ENCODE measurements around the gene MBD6. TPM values are rescaled to one million over a fixed set of nuclear protein-coding genes. Genes with fewer than 3 reads are reported as not detected.

MBD6 gene
- total and polyA plus RNA-seq, 2 of the 13 experiments (the other 11 are each of a cell fraction or from before 2014, with no cell fraction given), result 4.1 to 5.9 TPM

DNA sequence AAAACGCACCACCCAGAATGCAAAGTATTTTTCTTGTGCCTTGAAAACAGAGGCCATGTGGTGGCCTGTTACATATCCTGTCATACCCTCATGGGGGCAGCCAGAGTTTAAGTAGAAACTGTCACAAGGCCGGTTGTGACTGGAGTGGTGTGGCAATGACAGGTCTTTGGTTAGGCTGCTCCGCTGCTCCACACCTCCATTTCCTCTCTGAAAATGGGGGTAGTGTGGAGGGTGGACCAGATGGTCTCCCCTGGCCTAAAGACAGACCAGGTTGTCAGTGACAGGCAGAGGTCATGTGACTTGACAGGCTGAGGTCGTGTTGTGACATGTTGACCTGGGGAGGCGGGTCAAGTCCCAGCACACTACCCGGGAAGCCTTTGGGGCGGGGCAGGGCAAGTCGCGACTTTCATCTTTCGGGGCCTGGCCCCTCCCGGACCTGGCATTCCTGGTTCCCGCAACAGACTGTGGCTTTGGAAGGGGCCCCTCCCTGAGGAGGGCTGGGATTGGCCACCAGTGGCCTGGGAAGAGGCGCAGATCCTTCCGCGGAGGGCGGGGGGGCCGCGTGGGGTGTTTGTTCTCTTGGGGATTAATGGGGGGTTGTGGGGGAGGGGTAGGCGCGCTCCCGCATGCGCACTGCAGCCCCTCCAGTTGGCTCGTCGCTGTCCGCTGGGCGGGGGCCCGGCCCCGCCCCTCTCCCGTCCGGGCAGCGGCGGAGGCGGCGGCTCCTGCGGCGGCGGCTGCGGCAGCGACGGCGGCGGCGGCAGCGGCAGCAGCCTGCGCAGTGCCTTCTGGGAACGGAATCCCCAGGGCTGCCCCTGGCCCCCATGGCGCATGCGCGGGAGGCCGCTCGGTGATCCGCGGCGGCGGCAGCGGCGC lies at the start of gene MBD6 (continued):
- TF ChIP-seq, protein P1, sequence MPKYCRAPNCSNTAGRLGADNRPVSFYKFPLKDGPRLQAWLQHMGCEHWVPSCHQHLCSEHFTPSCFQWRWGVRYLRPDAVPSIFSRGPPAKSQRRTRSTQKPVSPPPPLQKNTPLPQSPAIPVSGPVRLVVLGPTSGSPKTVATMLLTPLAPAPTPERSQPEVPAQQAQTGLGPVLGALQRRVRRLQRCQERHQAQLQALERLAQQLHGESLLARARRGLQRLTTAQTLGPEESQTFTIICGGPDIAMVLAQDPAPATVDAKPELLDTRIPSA (CRISPR knock-in tag; IDR thresholded peaks at IDR 0.05; ENCODE audit: borderline replicate concordance), result no peak
- TF ChIP-seq, protein P2, sequence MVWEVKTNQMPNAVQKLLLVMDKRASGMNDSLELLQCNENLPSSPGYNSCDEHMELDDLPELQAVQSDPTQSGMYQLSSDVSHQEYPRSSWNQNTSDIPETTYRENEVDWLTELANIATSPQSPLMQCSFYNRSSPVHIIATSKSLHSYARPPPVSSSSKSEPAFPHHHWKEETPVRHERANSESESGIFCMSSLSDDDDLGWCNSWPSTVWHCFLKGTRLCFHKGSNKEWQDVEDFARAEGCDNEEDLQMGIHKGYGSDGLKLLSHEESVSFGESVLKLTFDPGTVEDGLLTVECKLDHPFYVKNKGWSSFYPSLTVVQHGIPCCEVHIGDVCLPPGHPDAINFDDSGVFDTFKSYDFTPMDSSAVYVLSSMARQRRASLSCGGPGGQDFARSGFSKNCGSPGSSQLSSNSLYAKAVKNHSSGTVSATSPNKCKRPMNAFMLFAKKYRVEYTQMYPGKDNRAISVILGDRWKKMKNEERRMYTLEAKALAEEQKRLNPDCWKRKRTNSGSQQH (CRISPR knock-in tag; IDR thresholded peaks at IDR 0.05; ENCODE audit: low read depth), result no peak; the same call in 1 of the 2 replicates
- TF ChIP-seq ZMYM4 (CRISPR knock-in tag; IDR thresholded peaks at IDR 0.05), result 0 out of 2 replicates have a peak, but pooled peaks have one; percentile 39
- 0 out of 2 replicates have a peak, but pooled peaks have one; percentile 57 for TF ChIP-seq ZNF816 (CRISPR knock-in tag; IDR thresholded peaks at IDR 0.05; ENCODE audit: borderline replicate concordance)
- peak; percentile 41; the same call in 1 of the 2 replicates for TF ChIP-seq HMG20A (CRISPR knock-in tag; IDR thresholded peaks at IDR 0.05; ENCODE audit: borderline replicate concordance)
- no peak for TF ChIP-seq MAFK (conservative IDR thresholded peaks at IDR 0.05 in 1 of 2, IDR thresholded peaks at IDR 0.05 in 1 of 2; ENCODE audit: low read length in 2 of 2)
- TF ChIP-seq, protein P3, sequence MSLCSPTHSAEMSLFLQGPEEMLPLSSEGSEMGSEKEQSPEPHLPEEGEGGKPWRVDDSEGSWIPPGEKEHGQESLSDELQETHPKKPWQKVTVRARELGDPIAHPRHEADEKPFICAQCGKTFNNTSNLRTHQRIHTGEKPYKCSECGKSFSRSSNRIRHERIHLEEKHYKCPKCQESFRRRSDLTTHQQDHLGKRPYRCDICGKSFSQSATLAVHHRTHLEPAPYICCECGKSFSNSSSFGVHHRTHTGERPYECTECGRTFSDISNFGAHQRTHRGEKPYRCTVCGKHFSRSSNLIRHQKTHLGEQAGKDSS (CRISPR knock-in tag; IDR thresholded peaks at IDR 0.05; ENCODE audit: borderline replicate concordance, low read depth), result peak; percentile 76; the same call in 1 of the 2 replicates
- TF ChIP-seq HES4 (CRISPR knock-in tag; IDR thresholded peaks at IDR 0.05; ENCODE audit: borderline replicate concordance), result no peak; the same call in 1 of the 2 replicates
- TF ChIP-seq KLF9 (CRISPR knock-in tag; IDR thresholded peaks at IDR 0.05; ENCODE audit: low read depth), result no peak
- TF ChIP-seq, protein P4, sequence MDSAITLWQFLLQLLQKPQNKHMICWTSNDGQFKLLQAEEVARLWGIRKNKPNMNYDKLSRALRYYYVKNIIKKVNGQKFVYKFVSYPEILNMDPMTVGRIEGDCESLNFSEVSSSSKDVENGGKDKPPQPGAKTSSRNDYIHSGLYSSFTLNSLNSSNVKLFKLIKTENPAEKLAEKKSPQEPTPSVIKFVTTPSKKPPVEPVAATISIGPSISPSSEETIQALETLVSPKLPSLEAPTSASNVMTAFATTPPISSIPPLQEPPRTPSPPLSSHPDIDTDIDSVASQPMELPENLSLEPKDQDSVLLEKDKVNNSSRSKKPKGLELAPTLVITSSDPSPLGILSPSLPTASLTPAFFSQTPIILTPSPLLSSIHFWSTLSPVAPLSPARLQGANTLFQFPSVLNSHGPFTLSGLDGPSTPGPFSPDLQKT (CRISPR knock-in tag; IDR thresholded peaks at IDR 0.05; ENCODE audit: borderline replicate concordance), result no peak
- peak; percentile 85 for TF ChIP-seq ZBTB1 (CRISPR knock-in tag; IDR thresholded peaks at IDR 0.05; ENCODE audit: borderline replicate concordance)
- 0 out of 2 replicates have a peak, but pooled peaks have one; percentile 15 for TF ChIP-seq ATF2 (CRISPR knock-in tag; IDR thresholded peaks at IDR 0.05)
- TF ChIP-seq, protein P5, sequence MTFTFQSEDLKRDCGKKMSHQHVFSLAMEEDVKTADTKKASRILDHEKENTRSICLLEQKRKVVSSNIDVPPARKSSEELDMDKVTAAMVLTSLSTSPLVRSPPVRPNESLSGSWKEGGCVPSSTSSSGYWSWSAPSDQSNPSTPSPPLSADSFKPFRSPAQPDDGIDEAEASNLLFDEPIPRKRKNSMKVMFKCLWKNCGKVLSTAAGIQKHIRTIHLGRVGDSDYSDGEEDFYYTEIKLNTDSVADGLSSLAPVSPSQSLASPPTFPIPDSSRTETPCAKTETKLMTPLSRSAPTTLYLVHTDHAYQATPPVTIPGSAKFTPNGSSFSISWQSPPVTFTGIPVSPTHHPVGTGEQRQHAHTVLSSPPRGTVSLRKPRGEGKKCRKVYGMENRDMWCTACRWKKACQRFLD (CRISPR knock-in tag; IDR thresholded peaks at IDR 0.05; ENCODE audit: borderline replicate concordance), result peak; percentile 57; the same call in 1 of the 2 replicates
- no peak for TF ChIP-seq ZNF784 (CRISPR knock-in tag; IDR thresholded peaks at IDR 0.05; ENCODE audit: borderline replicate concordance)
- peak; percentile 97 for TF ChIP-seq TGIF2 (CRISPR knock-in tag; IDR thresholded peaks at IDR 0.05)
- 0 out of 2 replicates have a peak, but pooled peaks have one; percentile 30 for TF ChIP-seq SSRP1 (CRISPR knock-in tag; IDR thresholded peaks at IDR 0.05)
- no peak for TF ChIP-seq ZIK1 (CRISPR knock-in tag; IDR thresholded peaks at IDR 0.05; ENCODE audit: borderline replicate concordance, low read depth)
- TF ChIP-seq, protein P6, sequence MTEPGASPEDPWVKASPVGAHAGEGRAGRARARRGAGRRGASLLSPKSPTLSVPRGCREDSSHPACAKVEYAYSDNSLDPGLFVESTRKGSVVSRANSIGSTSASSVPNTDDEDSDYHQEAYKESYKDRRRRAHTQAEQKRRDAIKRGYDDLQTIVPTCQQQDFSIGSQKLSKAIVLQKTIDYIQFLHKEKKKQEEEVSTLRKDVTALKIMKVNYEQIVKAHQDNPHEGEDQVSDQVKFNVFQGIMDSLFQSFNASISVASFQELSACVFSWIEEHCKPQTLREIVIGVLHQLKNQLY (CRISPR knock-in tag; IDR thresholded peaks at IDR 0.05), result no peak
- TF ChIP-seq MEIS1 (CRISPR knock-in tag; IDR thresholded peaks at IDR 0.05; ENCODE audit: borderline replicate concordance), result peak; percentile 98; the same call in 1 of the 2 replicates

Data from HepG2 (cell line).